Measurements from ENCODE around the gene RPS6KB2.
A peak's percentile ranks its signal among the peaks of the same experiment; 100 is the strongest.
"Not testable (repeated sequence)": the region's sequence is repeated elsewhere in the genome, so short reads cannot be mapped to it uniquely, and the experiment has no call there.

Gene RPS6KB2

GRCh38 chr11:67445515-67445914 is 17.2 kb downstream of the RPS6KB2 start:
- DNase-seq, result no peak

DNA sequence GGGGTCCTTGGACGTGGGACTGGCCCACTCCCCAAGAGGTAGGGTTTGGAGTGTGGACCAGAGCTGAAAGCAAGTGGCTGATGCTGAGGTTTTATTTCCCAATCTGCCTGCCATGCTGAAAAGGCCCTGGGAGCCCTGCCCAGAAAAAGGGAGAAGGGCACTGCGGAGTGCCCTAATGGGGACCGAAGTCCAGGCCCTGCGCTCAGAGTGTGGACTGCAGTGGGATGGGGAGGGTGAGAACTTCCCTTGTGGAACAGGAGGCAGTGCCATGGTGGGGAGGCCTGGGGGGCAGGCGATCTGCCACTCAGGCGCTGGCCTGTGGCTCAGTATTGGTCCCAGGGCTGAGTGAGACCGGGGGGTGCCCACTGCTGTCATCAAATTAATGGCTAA is 19.9 kb downstream of the RPS6KB2 start:
- no peak for DNase-seq

DNA sequence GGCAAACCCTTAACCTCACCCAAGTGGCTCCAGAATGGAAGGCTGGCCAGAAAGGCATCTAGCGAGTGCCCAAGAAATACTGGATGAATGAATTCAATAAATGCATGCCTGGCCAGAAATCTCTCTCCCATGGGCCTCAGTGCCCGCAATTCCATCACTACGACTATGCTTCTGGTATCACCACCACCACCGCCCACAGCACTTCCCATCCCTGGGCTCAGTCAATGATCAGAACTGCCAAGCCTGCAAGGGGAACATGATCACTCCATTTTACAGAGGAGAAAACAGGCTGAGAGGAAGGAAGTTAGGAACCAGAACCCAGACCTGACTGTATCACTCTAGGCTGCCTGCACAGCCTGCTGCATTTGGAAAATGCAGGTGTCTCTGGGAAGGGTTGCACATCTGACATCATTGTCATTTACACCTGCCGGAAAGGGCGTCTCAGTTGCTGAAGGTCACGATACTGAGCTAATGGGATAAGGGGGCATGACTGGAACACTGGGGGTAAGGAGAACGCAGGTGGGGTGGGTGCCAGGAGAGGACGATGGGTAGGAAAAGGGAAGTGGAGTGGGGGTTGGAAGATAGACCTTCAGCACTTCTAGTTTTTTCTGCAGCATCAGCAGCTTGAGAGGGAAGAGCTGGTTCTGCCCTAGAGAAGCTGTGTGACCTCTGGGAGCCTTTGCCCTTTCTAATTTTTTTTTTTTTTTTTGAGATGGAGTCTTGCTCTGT is 21.0 kb downstream of the RPS6KB2 start:
- no peak for DNase-seq

- no peak for DNase-seq
Observed at GRCh38 chr11:67450796-67451657, 22.7 kb downstream of the RPS6KB2 start.

DNA sequence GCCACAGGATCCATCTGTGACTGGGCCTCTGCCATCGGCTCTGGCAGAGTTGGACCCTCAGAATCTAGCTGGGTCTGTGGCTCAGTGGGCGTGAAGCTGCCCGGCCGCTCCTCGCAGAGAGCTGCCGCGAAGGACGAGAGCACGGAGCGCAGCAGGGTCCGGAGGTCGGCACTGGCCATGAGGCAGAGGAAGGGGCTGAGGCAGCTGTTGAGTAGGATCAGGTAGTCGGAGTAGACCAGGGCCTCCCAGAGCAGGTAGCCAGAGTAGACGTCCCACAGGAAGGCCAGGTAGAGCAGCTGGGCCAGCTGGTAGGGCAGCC is 23.3 kb downstream of the RPS6KB2 start:
- no peak for DNase-seq

DNA sequence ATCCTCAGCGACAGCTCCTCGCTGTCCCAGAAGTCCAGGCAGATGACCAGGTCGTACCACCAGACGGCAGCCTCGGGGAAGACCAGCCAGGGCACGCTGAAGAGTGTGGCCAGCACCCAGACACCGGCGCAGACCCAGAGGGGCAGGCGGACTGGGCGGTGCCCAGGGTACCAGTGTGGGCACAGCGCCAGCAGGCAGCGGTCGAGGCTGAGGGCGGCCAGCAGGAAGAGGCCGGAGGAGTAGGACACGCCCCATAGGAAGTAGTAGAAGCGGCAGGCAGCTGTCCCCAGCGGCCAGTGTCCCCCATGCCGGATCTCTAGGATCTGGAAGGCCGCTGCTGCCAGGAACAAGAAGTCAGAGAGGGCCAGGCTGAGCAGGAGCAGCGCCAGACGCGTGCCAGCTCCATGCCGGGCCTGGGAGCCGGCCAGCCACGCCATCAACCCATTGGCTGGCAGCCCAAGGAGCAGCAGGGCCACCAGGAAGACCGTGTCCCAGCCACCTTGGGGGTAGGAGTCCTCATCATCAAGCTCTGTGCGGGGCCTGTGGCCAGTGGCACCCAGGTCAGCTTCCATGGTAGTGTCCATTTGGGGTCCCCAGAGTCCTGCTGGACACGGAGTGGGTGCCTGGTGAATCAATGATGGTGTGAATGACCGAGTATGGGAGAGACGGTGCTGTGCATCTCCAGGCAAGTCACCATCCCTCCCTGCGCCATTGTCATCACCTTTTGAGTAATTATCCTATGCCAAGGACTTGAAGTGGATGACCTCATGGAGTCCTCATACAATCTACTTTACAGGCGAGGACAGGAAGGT is 24.1 kb downstream of the RPS6KB2 start, which contains the start of gene GPR152:
TSS of gene GPR152 (minus strand) at position 589 of the 812 bp plus-strand sequence. CDS start at position 584, 5 bp downstream.
- no peak for DNase-seq

GRCh38 chr11:67453816-67454732 is 25.8 kb downstream of the RPS6KB2 start:
- no peak for DNase-seq

- no peak for DNase-seq
Observed at GRCh38 chr11:67455054-67455453, 26.8 kb downstream of the RPS6KB2 start, which contains the start of gene CABP4. Gene CABP4 (plus strand): TSS chr11:67455354. CDS start chr11:67455424, 70 bp downstream.

DNA sequence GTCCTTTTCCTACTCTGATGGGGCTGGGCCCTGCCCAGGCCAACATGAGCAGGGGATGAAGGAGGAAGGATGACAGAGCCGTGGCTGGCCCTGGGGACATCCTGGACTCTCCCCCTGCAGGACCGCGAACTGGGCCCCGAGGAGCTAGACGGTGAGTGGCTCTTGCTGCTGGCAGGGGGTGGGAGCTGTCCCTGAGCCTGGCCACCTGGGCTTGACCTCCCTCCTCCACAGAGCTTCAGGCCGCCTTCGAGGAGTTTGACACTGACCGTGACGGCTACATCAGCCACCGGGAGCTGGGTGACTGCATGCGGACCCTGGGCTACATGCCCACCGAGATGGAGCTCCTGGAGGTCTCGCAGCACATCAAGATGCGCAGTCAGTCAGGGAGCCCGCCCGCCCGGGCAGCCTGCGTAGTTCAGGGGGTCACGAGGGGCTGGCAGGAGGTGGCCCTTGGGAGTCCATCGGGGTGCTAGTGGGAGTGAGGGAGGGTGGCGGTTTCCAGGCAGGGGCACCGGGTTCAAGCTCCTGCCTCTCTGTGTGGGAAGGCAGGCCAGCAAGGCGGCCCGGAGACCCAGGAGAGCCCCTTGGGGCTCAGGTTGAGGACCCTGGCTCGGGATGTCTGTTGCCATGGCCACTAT is 27.9 kb downstream of the RPS6KB2 start:
- no peak for DNase-seq

DNA sequence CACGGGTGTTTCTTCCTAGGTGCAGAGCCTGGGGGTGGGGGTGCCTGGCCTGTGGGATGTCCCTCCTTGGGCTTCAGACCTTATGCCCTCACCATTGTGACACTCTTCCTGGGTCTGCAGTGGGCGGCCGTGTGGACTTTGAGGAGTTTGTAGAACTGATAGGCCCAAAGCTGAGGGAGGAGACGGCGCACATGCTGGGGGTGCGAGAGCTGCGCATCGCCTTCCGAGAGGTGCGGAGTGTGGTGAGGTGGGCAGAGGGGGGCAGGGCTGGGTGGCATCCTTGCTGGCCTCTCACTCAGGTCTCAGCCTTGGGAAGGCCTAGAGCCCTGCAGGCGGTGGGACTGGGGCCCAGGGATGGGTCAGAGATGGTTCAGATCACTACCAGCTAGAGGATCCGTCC is 29.2 kb downstream of the RPS6KB2 start:
- DNase-seq, result no peak

GRCh38 chr11:67458266-67458665 is 30.0 kb downstream of the RPS6KB2 start:
- DNase-seq, result no peak

- no peak for DNase-seq
Observed at GRCh38 chr11:67463186-67463585, 34.9 kb downstream of the RPS6KB2 start.

DNA sequence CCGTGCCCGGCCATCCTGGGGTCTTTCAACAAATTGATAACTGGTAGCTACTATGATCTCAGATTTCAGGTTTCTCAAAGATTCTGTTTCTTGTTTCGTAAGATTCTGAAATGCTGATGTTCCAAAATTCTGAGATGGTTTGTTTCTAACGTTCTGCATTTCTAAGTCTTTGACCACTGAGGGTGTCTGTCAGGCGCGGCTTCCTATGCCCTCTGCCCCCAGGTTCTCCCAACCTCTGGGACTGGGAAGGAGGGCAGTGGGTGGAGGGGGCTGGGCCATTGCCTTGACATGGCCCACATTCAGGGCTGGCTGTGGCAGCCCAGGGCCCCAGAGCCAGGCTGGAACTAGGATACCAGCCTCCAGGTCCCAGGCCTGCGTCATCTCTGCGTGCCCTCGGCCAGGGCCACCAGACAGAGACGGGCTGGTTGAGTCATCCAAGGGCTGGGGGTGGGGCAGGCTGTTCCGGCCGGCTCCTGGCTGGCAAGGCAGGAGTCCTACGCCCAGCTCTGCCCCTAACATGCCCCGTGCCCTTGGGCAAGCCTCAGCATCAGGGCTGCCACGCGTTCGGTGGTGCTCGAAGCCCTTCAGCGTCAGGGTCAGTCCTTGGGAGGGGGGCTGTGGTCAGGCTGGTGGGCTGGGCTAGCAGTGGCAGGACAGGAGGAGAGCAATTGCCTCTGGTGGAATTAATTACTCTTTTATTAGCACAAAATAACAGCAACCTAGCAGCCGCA is 35.6 kb downstream of the RPS6KB2 start:
- DNase-seq, result no peak

GRCh38 chr11:67464411-67465188 is 36.3 kb downstream of the RPS6KB2 start:
- peak; percentile 76 for DNase-seq

GRCh38 chr11:67465189-67465510 is 36.9 kb downstream of the RPS6KB2 start:
- no peak for DNase-seq

DNA sequence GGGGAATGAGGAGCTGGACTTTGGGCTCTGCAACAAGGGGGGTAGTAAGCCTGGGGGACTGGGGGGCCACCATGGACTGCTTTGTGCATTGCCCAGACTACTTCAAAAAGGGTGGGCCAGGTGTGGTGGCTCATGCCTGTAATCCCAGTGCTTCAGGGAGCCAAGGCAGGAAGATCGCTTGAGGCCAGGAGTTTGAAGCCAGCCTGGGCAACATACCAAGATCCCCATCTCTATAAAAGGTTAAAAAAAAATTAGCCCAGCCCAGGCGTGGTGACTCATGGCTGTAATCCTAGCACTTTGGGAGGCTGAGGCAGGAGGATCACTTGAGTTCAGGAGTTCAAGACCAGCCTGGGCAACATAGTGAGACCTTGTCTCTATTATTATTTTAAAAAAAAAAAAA is 37.2 kb downstream of the RPS6KB2 start:
- not testable (repeated sequence) for DNase-seq

- no peak for DNase-seq
Observed at GRCh38 chr11:67466367-67466766, 38.1 kb downstream of the RPS6KB2 start.

GRCh38 chr11:67466962-67467771 is 38.9 kb downstream of the RPS6KB2 start:
- DNase-seq, result no peak

DNA sequence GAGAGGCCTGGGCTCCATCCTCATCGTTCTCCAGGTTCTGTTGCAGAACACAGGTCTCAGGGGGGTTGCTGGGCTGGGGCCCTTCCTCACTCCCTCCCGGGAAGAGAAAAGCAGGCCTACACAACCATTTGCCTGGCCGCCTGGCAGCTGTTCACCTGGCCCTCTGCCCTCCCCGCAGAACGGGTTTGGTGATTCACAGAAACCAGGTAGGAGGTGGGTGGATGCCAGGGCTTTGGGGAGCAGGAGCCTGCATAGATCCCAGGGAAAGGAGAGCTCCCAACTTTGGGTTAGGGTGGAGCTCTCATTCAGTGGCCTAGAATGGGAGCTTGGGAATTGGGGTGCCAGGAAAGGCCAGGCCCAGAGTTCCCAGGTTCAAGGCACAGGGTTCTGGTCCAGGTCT is 39.8 kb downstream of the RPS6KB2 start:
- no peak for DNase-seq

- DNase-seq, result no peak
Observed at GRCh38 chr11:67468456-67468758, 40.1 kb downstream of the RPS6KB2 start.

All from NCI-H187 treated with DMSO at 0.1 percent for 48 hours (cell line).